ENCODE data around the gene L2HGDH. TPM values are rescaled to one million over a fixed set of nuclear protein-coding genes. Genes with fewer than 3 reads are reported as not detected.

The L2HGDH gene
- total RNA-seq, 1 donor: 3.6 TPM

DNA sequence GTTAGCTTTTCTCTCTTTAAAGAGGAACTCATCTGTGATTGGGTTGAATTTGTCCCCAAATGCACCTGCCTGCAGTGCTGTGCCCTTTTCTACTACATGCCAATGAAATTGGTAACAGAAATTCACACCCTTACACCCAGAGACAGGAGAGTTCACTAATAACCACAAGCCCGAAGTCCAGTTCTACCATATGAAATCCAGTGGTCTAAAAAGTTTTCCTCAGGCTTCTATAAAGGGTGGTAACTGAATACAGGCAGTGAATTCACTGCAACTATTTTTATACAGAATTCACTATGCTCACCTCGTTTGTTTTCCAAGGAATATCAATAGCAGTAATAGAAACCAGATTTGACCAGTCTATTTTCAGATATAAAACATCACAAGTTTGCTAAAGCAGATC is 49.2 kb downstream of the L2HGDH start:
- Histone ChIP-seq H3K27me3 (ENCODE audit: insufficient read depth, low read length) (no peaks in the 10 kb centered on the region), H4K20me1 (ENCODE audit: insufficient read depth, low read length) (no peaks in the 10 kb centered on the region), H2AFZ (ENCODE audit: low read length) (no peak overlapping the region), H3K4me2 (ENCODE audit: insufficient read depth, low read length) (no peak overlapping the region), H3K27ac (ENCODE audit: low read depth, low read length) (no peak overlapping the region), H3K4me3 (ENCODE audit: insufficient read depth, low read length) (no peak overlapping the region), H3K4me1 (ENCODE audit: insufficient read depth, low read length) (no peaks in the 10 kb centered on the region), H3K9me3 (ENCODE audit: low read depth, low read length) (no peaks in the 10 kb centered on the region), H3K79me2 (ENCODE audit: insufficient read depth, low read length) (no peaks in the 10 kb centered on the region), H3K36me3 (ENCODE audit: insufficient read depth, low read length) (no peaks in the 10 kb centered on the region)
- TF ChIP-seq, protein P1, sequence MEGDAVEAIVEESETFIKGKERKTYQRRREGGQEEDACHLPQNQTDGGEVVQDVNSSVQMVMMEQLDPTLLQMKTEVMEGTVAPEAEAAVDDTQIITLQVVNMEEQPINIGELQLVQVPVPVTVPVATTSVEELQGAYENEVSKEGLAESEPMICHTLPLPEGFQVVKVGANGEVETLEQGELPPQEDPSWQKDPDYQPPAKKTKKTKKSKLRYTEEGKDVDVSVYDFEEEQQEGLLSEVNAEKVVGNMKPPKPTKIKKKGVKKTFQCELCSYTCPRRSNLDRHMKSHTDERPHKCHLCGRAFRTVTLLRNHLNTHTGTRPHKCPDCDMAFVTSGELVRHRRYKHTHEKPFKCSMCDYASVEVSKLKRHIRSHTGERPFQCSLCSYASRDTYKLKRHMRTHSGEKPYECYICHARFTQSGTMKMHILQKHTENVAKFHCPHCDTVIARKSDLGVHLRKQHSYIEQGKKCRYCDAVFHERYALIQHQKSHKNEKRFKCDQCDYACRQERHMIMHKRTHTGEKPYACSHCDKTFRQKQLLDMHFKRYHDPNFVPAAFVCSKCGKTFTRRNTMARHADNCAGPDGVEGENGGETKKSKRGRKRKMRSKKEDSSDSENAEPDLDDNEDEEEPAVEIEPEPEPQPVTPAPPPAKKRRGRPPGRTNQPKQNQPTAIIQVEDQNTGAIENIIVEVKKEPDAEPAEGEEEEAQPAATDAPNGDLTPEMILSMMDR (IDR thresholded peaks at IDR 0.05; ENCODE audit: extremely low read depth, low read depth, low read length): no peak
- DNase-seq (ENCODE audit: insufficient read length, low spot score, missing footprints): no peak

DNA sequence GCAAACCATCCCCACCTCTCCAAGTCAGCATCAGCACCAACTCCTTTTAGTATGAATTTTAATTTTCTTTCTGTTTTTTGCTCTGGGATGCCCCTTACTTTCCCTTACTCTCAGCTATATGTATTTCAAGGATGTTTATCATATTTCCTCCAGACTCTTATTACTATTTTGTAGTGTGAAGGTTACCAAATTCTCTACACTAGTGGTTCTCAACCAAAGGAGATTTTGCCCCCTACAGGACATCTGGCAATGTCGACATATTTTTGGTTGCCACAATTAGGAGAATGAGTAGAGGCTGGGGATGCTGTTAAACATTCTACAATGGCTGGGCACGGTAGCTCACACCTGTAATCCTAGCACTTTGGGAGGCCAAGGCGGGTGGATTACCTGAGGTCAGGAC is 51.5 kb downstream of the L2HGDH start:
- Histone ChIP-seq H3K4me2 (ENCODE audit: insufficient read depth, low read length) (no peak overlapping the region), H3K27ac (ENCODE audit: low read depth, low read length) (no peak overlapping the region), H2AFZ (ENCODE audit: low read length) (no peak overlapping the region), H4K20me1 (ENCODE audit: insufficient read depth, low read length) (no peaks in the 10 kb centered on the region), H3K27me3 (ENCODE audit: insufficient read depth, low read length) (no peaks in the 10 kb centered on the region), H3K79me2 (ENCODE audit: insufficient read depth, low read length) (no peaks in the 10 kb centered on the region), H3K9me3 (ENCODE audit: low read depth, low read length) (no peaks in the 10 kb centered on the region), H3K4me1 (ENCODE audit: insufficient read depth, low read length) (no peaks in the 10 kb centered on the region), H3K36me3 (ENCODE audit: insufficient read depth, low read length) (no peaks in the 10 kb centered on the region), H3K4me3 (ENCODE audit: insufficient read depth, low read length) (no peak overlapping the region)
- DNase-seq (ENCODE audit: insufficient read length, low spot score, missing footprints): no peak
- TF ChIP-seq, protein P1 (IDR thresholded peaks at IDR 0.05; ENCODE audit: extremely low read depth, low read depth, low read length): peak; percentile 60

DNA sequence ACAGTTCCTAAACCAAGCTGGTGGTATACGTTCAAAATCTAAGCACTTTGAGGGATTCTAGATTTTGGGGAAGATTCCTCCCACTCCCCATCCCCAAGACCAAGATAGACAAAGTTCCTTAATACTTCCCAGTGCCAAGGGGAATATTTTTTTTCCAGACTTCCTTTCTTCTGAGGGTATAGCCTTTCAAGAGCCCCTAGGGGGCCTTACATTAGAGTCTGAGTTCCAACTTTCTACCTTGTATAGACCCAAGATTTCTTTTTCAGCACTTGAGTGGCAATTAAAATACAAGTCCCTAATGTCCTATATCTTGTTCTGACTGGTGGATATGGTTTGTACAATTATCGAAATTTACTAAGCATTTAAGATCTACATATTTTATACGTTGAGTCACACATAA is 52.0 kb downstream of the L2HGDH start:
- Histone ChIP-seq H3K4me3 (ENCODE audit: insufficient read depth, low read length) (no peak overlapping the region), H3K4me1 (ENCODE audit: insufficient read depth, low read length) (no peaks in the 10 kb centered on the region), H3K9me3 (ENCODE audit: low read depth, low read length) (no peaks in the 10 kb centered on the region), H4K20me1 (ENCODE audit: insufficient read depth, low read length) (no peaks in the 10 kb centered on the region), H3K27me3 (ENCODE audit: insufficient read depth, low read length) (no peaks in the 10 kb centered on the region), H3K36me3 (ENCODE audit: insufficient read depth, low read length) (no peaks in the 10 kb centered on the region), H2AFZ (ENCODE audit: low read length) (no peak overlapping the region), H3K27ac (ENCODE audit: low read depth, low read length) (no peak overlapping the region), H3K79me2 (ENCODE audit: insufficient read depth, low read length) (no peaks in the 10 kb centered on the region), H3K4me2 (ENCODE audit: insufficient read depth, low read length) (no peak overlapping the region)
- TF ChIP-seq, protein P1 (IDR thresholded peaks at IDR 0.05; ENCODE audit: extremely low read depth, low read depth, low read length): no peak
- DNase-seq (ENCODE audit: insufficient read length, low spot score, missing footprints): no peak

DNA sequence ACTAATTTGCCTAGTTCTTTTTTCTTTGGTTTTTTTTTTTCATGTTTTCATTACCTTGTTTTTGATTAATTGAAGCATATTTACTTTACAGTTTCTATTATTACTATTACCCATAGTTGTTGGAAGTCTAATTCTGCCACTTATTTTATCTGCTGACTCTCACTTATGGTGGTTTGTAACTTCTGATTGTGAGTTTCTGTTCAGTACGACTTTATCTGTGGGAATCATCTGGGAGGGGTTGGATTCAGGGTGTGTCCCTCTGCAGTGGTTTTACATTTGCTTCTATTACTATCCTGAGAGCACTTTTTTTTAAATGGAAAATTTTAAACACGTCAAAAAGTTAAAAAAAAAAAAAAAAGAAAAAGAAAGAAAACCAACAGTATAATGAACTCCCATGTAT is 54.3 kb downstream of the L2HGDH start:
- Histone ChIP-seq H3K79me2 (ENCODE audit: insufficient read depth, low read length) (no peaks in the 10 kb centered on the region), H3K4me1 (ENCODE audit: insufficient read depth, low read length) (no peaks in the 10 kb centered on the region), H2AFZ (ENCODE audit: low read length) (no peak overlapping the region), H3K27ac (ENCODE audit: low read depth, low read length) (no peak overlapping the region), H3K9me3 (ENCODE audit: low read depth, low read length) (no peaks in the 10 kb centered on the region), H3K4me2 (ENCODE audit: insufficient read depth, low read length) (no peak overlapping the region), H3K27me3 (ENCODE audit: insufficient read depth, low read length) (no peaks in the 10 kb centered on the region), H4K20me1 (ENCODE audit: insufficient read depth, low read length) (no peaks in the 10 kb centered on the region), H3K4me3 (ENCODE audit: insufficient read depth, low read length) (no peak overlapping the region), H3K36me3 (ENCODE audit: insufficient read depth, low read length) (no peaks in the 10 kb centered on the region)
- TF ChIP-seq, protein P1 (IDR thresholded peaks at IDR 0.05; ENCODE audit: extremely low read depth, low read depth, low read length): no peak
- DNase-seq (ENCODE audit: insufficient read length, low spot score, missing footprints): no peak
